ENCODE results near the gene ARHGAP22. TPM values are rescaled to one million over a fixed set of nuclear protein-coding genes. Genes with fewer than 3 reads are reported as not detected.

The ARHGAP22 gene
- total and polyA plus RNA-seq, 2 experiments from 2014 or later: 4.8 to 10.7 TPM

- no peak overlapping the region for H2AFZ ChIP-seq
- no peak overlapping the region for H3K27ac ChIP-seq (ENCODE audit: low read depth)
- no peak overlapping the region for H3K4me3 Mint-ChIP-seq
- TF ChIP-seq POLR2AphosphoS5 (IDR thresholded peaks at IDR 0.05; ENCODE audit: low read depth) (no peak), NANOG (IDR thresholded peaks at IDR 0.05; ENCODE audit: borderline replicate concordance) (no peak), CTCF (conservative IDR thresholded peaks at IDR 0.05; ENCODE audit: low read depth in 2 of 2) (no peak), ZNF331 (CRISPR knock-in tag; IDR thresholded peaks at IDR 0.05; ENCODE audit: low read depth) (no peak), ZNF114 (CRISPR knock-in tag; IDR thresholded peaks at IDR 0.05) (no peak), EZH2phosphoT487 (IDR thresholded peaks at IDR 0.05; ENCODE audit: unreplicated experiment) (no peak), JUNB (IDR thresholded peaks at IDR 0.05; ENCODE audit: unreplicated experiment) (no peak), REST (IDR thresholded peaks at IDR 0.05; ENCODE audit: unreplicated experiment) (no peak), ETS1 (IDR thresholded peaks at IDR 0.05) (no peak), CREB1 (CRISPR knock-in tag; IDR thresholded peaks at IDR 0.05; ENCODE audit: low read depth) (no peak), ZNF462 (CRISPR knock-in tag; IDR thresholded peaks at IDR 0.05) (no peak), EZH2 (IDR thresholded peaks at IDR 0.05; ENCODE audit: low read depth, unreplicated experiment) (no peak), STAT1 (IDR thresholded peaks at IDR 0.05; ENCODE audit: unreplicated experiment) (no peak)
- DNase-seq (ENCODE audit: low spot score) (no peak), ATAC-seq (no peak)
- no peaks in the 10 kb centered on the region for H3K4me1 ChIP-seq (ENCODE audit: insufficient read depth)
- no peaks in the 10 kb centered on the region for H3K9me2 ChIP-seq (ENCODE audit: insufficient read depth)
- no peaks in the 10 kb centered on the region for H3F3A ChIP-seq (replicated peaks; ENCODE audit: low read depth)
- H3K27me3 ChIP-seq (ENCODE audit: insufficient read depth): no peaks in the 10 kb centered on the region
- peaks cover 4% of the 10 kb centered on the region for H3K27me3 Mint-ChIP-seq (ENCODE audit: insufficient read depth, low read depth, poor library complexity)
- no peaks in the 10 kb centered on the region for H3K36me3 Mint-ChIP-seq (ENCODE audit: low read depth)
- no peaks in the 10 kb centered on the region for H4K20me1 ChIP-seq (replicated peaks; ENCODE audit: insufficient read depth)
- no peak overlapping the region for H3K4me2 ChIP-seq
- H3K27ac Mint-ChIP-seq: peak overlapping the region; percentile 41; the same call in 1 of the 2 replicates
- no peak overlapping the region for H3K4me3 ChIP-seq
- no peaks in the 10 kb centered on the region for H3K36me3 ChIP-seq (ENCODE audit: insufficient read depth)
- H3K4me1 Mint-ChIP-seq: no peaks in the 10 kb centered on the region
- no peaks in the 10 kb centered on the region for H3K9me3 Mint-ChIP-seq
- no peaks in the 10 kb centered on the region for H3K79me2 ChIP-seq (replicated peaks; ENCODE audit: insufficient read depth)
These were observed 37.5 kb downstream of the ARHGAP22 start for GRCh38 chr10:48567346-48567745.

Measured in GM23338 (cell line).